Spleen (tissue), 11 donors: ENCODE measurements around the gene MC2R. TPM values are rescaled to one million over a fixed set of nuclear protein-coding genes. Genes with fewer than 3 reads are reported as not detected.

Source experiments
- DNase-seq: peaks from one replicate; pipeline ENCODE4 v3.0.0-alpha.2; 2020
- H3K27ac ChIP-seq, 8 donors: fragments of 200-600 bp; sonication (generic) in 7 of 8; 1 replicate in 4 of 8; 2 replicates in 4 of 8; pipeline versions ENCODE4 v1.5.0 to v1.8.0; 2016 to 2021; ENCODE audit warnings: inconsistent platforms in 4 of 8, mild to moderate bottlenecking in 4 of 8, moderate library complexity in 1 of 8
- H3K27me3 ChIP-seq, 7 donors: fragments of 200-600 bp; sonication (generic) in 6 of 7; replicated peaks in 1 of 7; 1 replicate in 4 of 7; 2 replicates in 3 of 7; pipeline versions ENCODE4 v1.5.0 to v1.8.0; 2016 to 2021; ENCODE audit warnings: inconsistent platforms in 3 of 7, mild to moderate bottlenecking in 1 of 7
- H3K36me3 ChIP-seq, 6 donors: fragments of 200-600 bp; sonication (generic) in 5 of 6; 1 replicate in 4 of 6; 2 replicates in 2 of 6; pipeline versions ENCODE4 v1.5.0 to v1.8.0; 2016 to 2021; ENCODE audit warnings: inconsistent platforms in 2 of 6
- H3K4me1 ChIP-seq, 6 donors: fragments of 200-600 bp; sonication (generic) in 5 of 6; 1 replicate in 3 of 6; 2 replicates in 3 of 6; pipeline versions ENCODE4 v1.5.0 to v1.8.0; 2016 to 2021; ENCODE audit warnings: inconsistent platforms in 3 of 6
- H3K4me3 ChIP-seq, 8 donors: fragments of 200-600 bp; sonication (generic) in 7 of 8; 1 replicate in 4 of 8; 2 replicates in 4 of 8; pipeline versions ENCODE4 v1.5.0 to v1.8.0; 2016 to 2021; ENCODE audit warnings: inconsistent platforms in 4 of 8, mild to moderate bottlenecking in 4 of 8, moderate library complexity in 2 of 8
- H3K9me3 ChIP-seq, 8 donors: fragments of 200-600 bp; sonication (generic) in 7 of 8; 1 replicate in 4 of 8; 2 replicates in 4 of 8; pipeline versions ENCODE4 v1.5.0 to v1.8.0; 2016 to 2021; ENCODE audit warnings: inconsistent platforms in 4 of 8
- CTCF ChIP-seq, 11 experiments: fragments of 200-600 bp in 7 of 11; fragments of 450-650 bp in 4 of 11; sonication (generic) in 4 of 11; IDR thresholded peaks in 8 of 11; conservative IDR thresholded peaks in 3 of 11; 1 replicate in 7 of 11; 2 replicates in 4 of 11; pipeline versions ENCODE4 v1.4.0 to v1.8.0; 2016 to 2021; ENCODE audit warnings: antibody characterized with exemption in 11 of 11, inconsistent platforms in 4 of 11, mild to moderate bottlenecking in 1 of 11
- POLR2A ChIP-seq, 3 donors: fragments of 450-650 bp; IDR thresholded peaks; one replicate each; pipeline ENCODE4 v1.5.1; 2017; ENCODE audit warnings: antibody characterized with exemption in 3 of 3, mild to moderate bottlenecking in 1 of 3
- POLR2AphosphoS5 ChIP-seq, 3 donors: sonication (generic); formaldehyde crosslinking; IDR thresholded peaks; one replicate each; pipeline ENCODE4 v1.5.1; 2017; ENCODE audit warnings: antibody characterized with exemption in 3 of 3
- WGBS, 5 donors: extraction: QIAGEN DNeasy Blood & Tissue Kit in 3 of 5; methylation state at CpG; one replicate each; pipeline versions ENCODE4 v1.1.5 to v1.1.7; 2013 to 2018; 5-methylcytosine and 5-hydroxymethylcytosine counted together
- intact Hi-C: fragments of 100-400 bp; cut with DNase I; formaldehyde crosslinking; loops from one replicate; pipeline ENCODE4 v1.15.0; 2023; ENCODE audit warnings: low total_unique reads
- polyA plus RNA-seq, 3 donors: library from polyadenylated mRNA; stranded (reverse); fragments of 200-250 nt; gene quantifications; one replicate each; pipeline ENCODE4 v1.2.1, GENCODE V29; 2013
- total RNA-seq, 7 donors: library from RNA; depleted of rRNA in 3 of 7; stranded (reverse); fragments of >200 nt in 3 of 7; fragmentation: NEBNext Ultra II Directional in 4 of 7; extraction: Animal tissue kit (Norgen Biotek cat#: 25700) in 4 of 7; gene quantifications; one replicate each; pipeline versions ENCODE4 v1.1.0 to v1.2.1, GENCODE V29; 2016 to 2021
- donor health status: healthy with polysubstance abuse.
- donor health status: DM: no; HTN: no; CAD: no; lungs with moderate emphysema.
- donor health status: DM: no; HTN: no; CAD: no.
- donor health status: Bipolar disorder and iron deficiency.
- donor health status: healthy.
- donor health status: DM: no; HTN: no; CAD: no.
- donor health status: DM: yes; HTN: yes; CAD: no.

MC2R gene
- total and polyA plus RNA-seq, 10 donors: not detected

- DNase-seq: no peak
- Histone ChIP-seq H3K4me3 (no peak overlapping the region), H3K9me3 (peaks cover 0 to 28% (median 12%) of the 10 kb centered on the region in 8 donors), H3K4me1 (no peaks in the 10 kb centered on the region), H3K27me3 (peaks cover 0 to under 1% (median 0%) of the 10 kb centered on the region in 7 donors), H3K36me3 (no peaks in the 10 kb centered on the region), H3K27ac (no peak overlapping the region)
- 41 to 53% (median 50%) methylated on average over 1 of the region's 1 CpG for WGBS, 5 donors
- intact Hi-C loops: no loop called here
- no peak for TF ChIP-seq POLR2AphosphoS5 (IDR thresholded peaks at IDR 0.05)
- no peak for TF ChIP-seq CTCF (IDR thresholded peaks at IDR 0.05 in 8 of 11, conservative IDR thresholded peaks at IDR 0.05 in 3 of 11)
- no peak for TF ChIP-seq POLR2A (IDR thresholded peaks at IDR 0.05)
These were observed 14.7 kb downstream of the MC2R start for GRCh38 chr18:13900633-13901032.

- H3K27ac ChIP-seq: no peak overlapping the region
- no peaks in the 10 kb centered on the region for H3K4me1 ChIP-seq
- peaks cover 0 to 20% (median 8%) of the 10 kb centered on the region in 8 donors for H3K9me3 ChIP-seq
- no peaks in the 10 kb centered on the region for H3K36me3 ChIP-seq
- H3K4me3 ChIP-seq: no peak overlapping the region
- 67 to 80% (median 70%) methylated on average over 6 of the region's 6 CpGs for whole genome bisulfite sequencing, 5 donors
- DNase-seq: no peak
- intact Hi-C loops: no loop called here
- H3K27me3 ChIP-seq: peaks cover 0 to 9% (median 0%) of the 10 kb centered on the region in 7 donors
- TF ChIP-seq CTCF (IDR thresholded peaks at IDR 0.05 in 8 of 11, conservative IDR thresholded peaks at IDR 0.05 in 3 of 11): no peak
- TF ChIP-seq POLR2A (IDR thresholded peaks at IDR 0.05): no peak
- no peak for TF ChIP-seq POLR2AphosphoS5 (IDR thresholded peaks at IDR 0.05)
These were observed 19.8 kb downstream of the MC2R start for GRCh38 chr18:13895505-13896033.

- WGBS, 5 donors: 79 to 89% (median 81%) methylated on average over 5 of the region's 5 CpGs
- Histone ChIP-seq H3K4me1 (no peaks in the 10 kb centered on the region), H3K27me3 (peaks cover 0 to 14% (median 0%) of the 10 kb centered on the region in 7 donors), H3K4me3 (no peak overlapping the region), H3K36me3 (no peaks in the 10 kb centered on the region), H3K27ac (no peak overlapping the region), H3K9me3 (peaks cover 0 to 10% (median 0%) of the 10 kb centered on the region in 8 donors)
- intact Hi-C loops: loop anchor here (5.0 kb wide), 1 partner anchor 48 kb away; no protein-coding TSS in a partner anchor
- TF ChIP-seq CTCF (IDR thresholded peaks at IDR 0.05 in 8 of 11, conservative IDR thresholded peaks at IDR 0.05 in 3 of 11): no peak
- no peak for TF ChIP-seq POLR2A (IDR thresholded peaks at IDR 0.05)
- no peak for TF ChIP-seq POLR2AphosphoS5 (IDR thresholded peaks at IDR 0.05)
- DNase-seq: no peak
These were observed 20.8 kb downstream of the MC2R start for GRCh38 chr18:13894531-13894930.

GRCh38 chr18:13893418-13893760 is 21.9 kb downstream of the MC2R start:
- intact Hi-C loops: loop anchor here (5.0 kb wide), 1 partner anchor 49 kb away; no protein-coding TSS in a partner anchor
- H3K4me3 ChIP-seq: peak overlapping the region in 1 of 8 donors; percentile 13
- no peak overlapping the region for H3K27ac ChIP-seq
- no peaks in the 10 kb centered on the region for H3K4me1 ChIP-seq
- TF ChIP-seq CTCF (IDR thresholded peaks at IDR 0.05 in 8 of 11, conservative IDR thresholded peaks at IDR 0.05 in 3 of 11) (no peak), POLR2AphosphoS5 (IDR thresholded peaks at IDR 0.05) (no peak), POLR2A (IDR thresholded peaks at IDR 0.05) (no peak)
- no peaks in the 10 kb centered on the region for H3K36me3 ChIP-seq
- 30 to 45% (median 39%) methylated on average over 3 of the region's 3 CpGs for WGBS, 5 donors
- H3K9me3 ChIP-seq: no peaks in the 10 kb centered on the region
- DNase-seq: no peak
- H3K27me3 ChIP-seq: peaks cover 0 to 14% (median 0%) of the 10 kb centered on the region in 7 donors
